ENCODE measurements around the gene TMEM14B.
"Not testable (repeated sequence)": the region's sequence is repeated elsewhere in the genome, so short reads cannot be mapped to it uniquely, and the experiment has no call there.

TMEM14B gene

GRCh38 chr6:10749734-10750133 is 2.1 kb downstream of the TMEM14B start:
- no peak for DNase-seq

- DNase-seq: not testable (repeated sequence)
Observed at GRCh38 chr6:10750568-10750967, 3.0 kb downstream of the TMEM14B start.

GRCh38 chr6:10751757-10752156 is 4.2 kb downstream of the TMEM14B start:
- not testable (repeated sequence) for DNase-seq

GRCh38 chr6:10756085-10756484 is 8.5 kb downstream of the TMEM14B start:
- no peak for DNase-seq

- DNase-seq: no peak
Observed at GRCh38 chr6:10759312-10759839, 11.8 kb downstream of the TMEM14B start.

GRCh38 chr6:10759884-10760329 is 12.3 kb downstream of the TMEM14B start:
- DNase-seq: no peak

- DNase-seq: no peak
Observed at GRCh38 chr6:10763006-10763405, 15.4 kb downstream of the TMEM14B start.

- no peak for DNase-seq
Observed at GRCh38 chr6:10769419-10769818, 21.8 kb downstream of the TMEM14B start.

GRCh38 chr6:10771371-10771894 is 23.8 kb downstream of the TMEM14B start:
- peak; percentile 26 for DNase-seq

- no peak for DNase-seq
Observed at GRCh38 chr6:10778230-10778629, 30.6 kb downstream of the TMEM14B start.

- no peak for DNase-seq
Observed at GRCh38 chr6:10779076-10779475, 31.5 kb downstream of the TMEM14B start.

GRCh38 chr6:10791673-10792072 is 44.1 kb downstream of the TMEM14B start:
- no peak for DNase-seq

- no peak for DNase-seq
Observed at GRCh38 chr6:10792101-10792500, 44.5 kb downstream of the TMEM14B start.

GRCh38 chr6:10793035-10793434 is 45.4 kb downstream of the TMEM14B start:
- DNase-seq: no peak

GRCh38 chr6:10793695-10794094 is 46.1 kb downstream of the TMEM14B start:
- no peak for DNase-seq

- DNase-seq: no peak
Observed at GRCh38 chr6:10794239-10794638, 46.6 kb downstream of the TMEM14B start.

GRCh38 chr6:10800810-10801209 is 53.2 kb downstream of the TMEM14B start:
- no peak for DNase-seq

- peak; percentile 80 for DNase-seq
Observed at GRCh38 chr6:10801224-10801848, 53.7 kb downstream of the TMEM14B start.

Measured in NCI-H2029 treated with DMSO at 0.1 percent for 48 hours (cell line).